Measurements from ENCODE around the gene SEMA3B.

SEMA3B gene

GRCh38 chr3:50319181-50319893 is 50.4 kb downstream of the SEMA3B start:
- DNase-seq = no peak

DNA sequence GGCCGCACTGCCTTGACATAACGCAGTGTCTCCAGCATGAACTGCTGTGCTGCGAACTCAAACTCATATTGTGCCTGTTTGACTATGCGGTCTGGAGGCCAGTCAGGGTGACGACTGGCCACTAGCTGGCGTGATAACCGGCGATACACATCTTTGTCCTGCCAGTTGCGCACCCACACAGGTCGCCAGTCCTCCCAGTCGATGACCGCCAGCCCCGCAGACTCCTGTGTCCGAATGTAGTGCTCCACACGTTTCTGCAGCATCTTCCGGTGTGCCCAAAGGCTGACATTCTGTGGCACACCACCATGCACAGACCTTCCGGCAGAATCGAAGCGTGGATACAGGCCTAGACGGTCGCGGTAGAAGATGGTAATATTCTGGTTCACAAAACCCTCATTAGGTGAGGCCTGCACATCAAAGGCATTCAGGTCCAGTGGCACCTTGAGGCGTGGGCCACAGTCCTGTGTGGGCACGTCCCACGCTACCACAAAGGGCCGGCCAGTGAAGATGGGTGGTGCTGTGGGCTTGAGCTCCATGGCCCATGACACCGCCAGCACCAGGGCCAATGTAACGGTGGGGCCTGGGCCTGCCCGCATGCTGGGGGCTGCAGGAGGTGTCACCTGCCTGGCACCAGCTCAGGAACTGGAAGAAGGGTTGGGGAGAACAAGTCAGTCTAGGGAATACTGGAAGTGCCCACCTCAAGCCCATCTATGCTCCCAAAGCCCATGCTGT is 51.1 kb downstream of the SEMA3B start:
- DNase-seq = no peak

DNA sequence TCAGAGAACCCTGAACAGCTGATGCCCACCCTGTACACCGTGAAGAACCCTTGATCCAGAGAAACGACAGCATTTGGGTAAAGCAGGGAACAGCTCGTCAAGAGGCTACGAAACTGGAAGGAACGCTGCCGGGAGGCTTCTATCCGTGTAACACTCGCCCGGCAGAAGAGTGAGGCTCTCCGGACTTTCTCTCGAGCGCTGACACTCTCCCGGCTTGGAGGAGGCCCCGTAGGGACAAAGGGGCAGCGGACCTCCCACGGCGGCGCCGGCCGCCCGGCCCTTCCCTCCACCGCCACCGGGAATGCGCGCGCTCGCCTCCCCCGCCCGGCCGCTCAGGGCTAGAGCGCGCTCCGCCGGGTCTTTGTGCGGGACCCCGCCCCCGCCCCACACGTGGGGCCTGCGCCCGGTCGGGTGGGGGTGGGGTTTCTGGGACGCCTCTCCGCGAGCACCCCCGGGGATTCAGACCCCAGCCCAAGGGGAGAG is 51.9 kb downstream of the SEMA3B start:
- peak; percentile 37 to 53 for DNase-seq

- DNase-seq = peak; percentile 79 to 84
Observed at GRCh38 chr3:50321336-50322114, 52.6 kb downstream of the SEMA3B start.

DNA sequence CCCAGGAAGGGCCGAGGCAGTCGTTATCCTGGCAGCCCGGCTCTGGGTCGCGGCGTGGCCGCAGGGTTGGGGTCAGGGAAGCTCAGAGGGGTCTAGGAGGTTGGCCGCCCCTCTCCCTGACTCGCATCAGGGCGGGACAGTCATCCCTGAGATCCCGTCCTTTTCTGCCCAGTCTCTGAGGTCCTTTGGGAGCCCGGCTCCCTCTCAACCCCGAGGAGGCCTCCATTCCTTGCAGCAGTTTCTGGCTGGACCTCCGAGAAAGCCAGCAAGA is 53.1 kb downstream of the SEMA3B start:
- DNase-seq = no peak

GRCh38 chr3:50322386-50323091 is 53.6 kb downstream of the SEMA3B start, which contains the start of gene HYAL2:
Gene HYAL2, minus strand, starts transcription at chr3:50322745. Its CDS starts 2,256 bp downstream, at chr3:50320489.
- DNase-seq = no peak

DNA sequence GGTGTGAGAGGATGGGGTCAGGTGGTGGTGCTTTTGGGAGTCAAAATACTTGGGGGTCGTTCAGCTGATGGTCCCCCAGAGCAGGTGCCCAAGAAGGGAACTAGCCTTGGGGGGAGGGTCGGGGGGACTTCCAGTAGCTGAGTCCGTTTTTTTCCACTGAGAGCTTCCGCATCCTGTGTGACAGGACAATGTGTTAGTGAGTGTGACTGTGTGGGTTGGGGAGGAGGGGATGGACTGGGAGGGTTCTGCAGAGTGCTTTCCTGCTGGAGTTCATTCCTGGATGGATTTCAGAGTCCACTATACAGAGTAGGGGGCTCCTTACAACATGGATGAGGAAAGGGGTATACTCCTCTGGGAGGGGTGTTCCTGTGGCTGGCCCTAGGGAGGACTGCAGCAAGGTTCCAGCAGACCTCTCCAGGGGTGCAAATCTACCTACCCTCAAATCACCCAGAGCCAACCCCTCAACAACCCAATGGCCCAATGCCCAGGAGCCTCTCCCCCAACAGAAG is 54.2 kb downstream of the SEMA3B start:
- DNase-seq = peak; percentile 37 to 59

- peak in 1 of 2 donors; percentile 18 for DNase-seq
Observed at GRCh38 chr3:50323614-50324199, 54.8 kb downstream of the SEMA3B start.

- DNase-seq = peak; percentile 32 to 62
Observed at GRCh38 chr3:50324351-50325112, 55.6 kb downstream of the SEMA3B start.

DNA sequence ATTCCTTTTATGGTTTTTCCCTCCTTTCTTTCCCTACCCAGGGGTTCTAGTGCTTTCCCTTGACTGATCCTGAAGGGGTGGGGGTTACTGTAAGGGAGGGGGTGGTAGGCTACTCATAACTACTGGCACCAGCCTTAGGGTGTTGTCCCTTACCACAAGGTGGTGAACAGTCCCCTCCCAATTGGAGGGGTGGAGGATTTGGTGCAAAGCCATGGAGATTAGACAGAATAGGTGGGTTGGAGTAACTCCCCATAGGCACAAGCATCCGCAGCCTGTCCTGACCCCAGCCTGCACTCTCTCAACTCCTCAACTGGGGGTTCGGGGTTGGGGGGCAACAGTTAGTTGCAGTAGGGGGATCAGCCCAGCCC is 56.1 kb downstream of the SEMA3B start:
- DNase-seq = no peak

- DNase-seq = no peak
Observed at GRCh38 chr3:50325497-50326181, 56.7 kb downstream of the SEMA3B start.

GRCh38 chr3:50326182-50326541 is 57.2 kb downstream of the SEMA3B start:
- DNase-seq = no peak

DNA sequence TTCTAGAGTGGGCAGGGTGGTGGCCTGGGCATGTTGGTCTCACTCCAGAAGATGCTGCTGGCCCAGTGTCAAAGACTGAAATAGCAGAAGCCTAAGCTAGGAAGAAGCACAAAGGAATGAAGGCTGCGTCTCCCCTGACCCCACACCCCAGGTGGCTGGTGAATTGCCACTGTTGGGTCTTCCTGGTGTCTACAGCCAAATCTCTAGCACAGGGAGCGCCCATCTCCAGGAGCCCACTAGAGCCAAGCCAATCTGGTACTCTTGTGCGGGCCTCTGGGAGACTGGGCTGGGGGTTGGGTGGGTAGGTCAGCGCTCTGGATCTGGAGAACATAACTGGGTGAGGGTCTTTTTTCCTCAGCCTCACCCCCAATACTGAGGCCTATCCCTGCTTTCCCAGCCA is 58.2 kb downstream of the SEMA3B start:
- DNase-seq = no peak

All from inflammatory macrophage treated with lipopolysaccharide for 1 hour (primary cell).